ENCODE data around the gene CAMTA1. TPM values are rescaled to one million over a fixed set of nuclear protein-coding genes. Genes with fewer than 3 reads are reported as not detected.

Gene CAMTA1
- polyA plus RNA-seq, 1 donor (not counting 4 experiments of a cell fraction or from before 2014, with no cell fraction given), result 51.4 TPM

GRCh38 chr1:6885426-6885825 is 100.2 kb downstream of the CAMTA1 start:
- no peak for DNase-seq (ENCODE audit: low read depth, low spot score)
- Histone ChIP-seq H3K4me3 (ENCODE audit: control insufficient read depth in 2 of 3, extremely low read depth in 1 of 3, insufficient read depth in 2 of 3, low read depth in 1 of 3, low read length in 3 of 3) (no peak overlapping the region), H2AFZ (ENCODE audit: control insufficient read depth, low read length) (no peak overlapping the region), H3K9me1 (ENCODE audit: control insufficient read depth, extremely low read depth, insufficient read depth, low read length) (no peaks in the 10 kb centered on the region), H3K4me2 (ENCODE audit: control insufficient read depth, extremely low read depth, insufficient read depth, low read depth, low read length) (no peak overlapping the region), H3K4me1 (ENCODE audit: control insufficient read depth, extremely low read depth, insufficient read depth, low read length) (no peaks in the 10 kb centered on the region), H3K27ac (ENCODE audit: control insufficient read depth, insufficient read depth, low read length) (no peak overlapping the region), H4K20me1 (ENCODE audit: control insufficient read depth, extremely low read depth, insufficient read depth, low read length) (no peaks in the 10 kb centered on the region), H3K9ac (ENCODE audit: control insufficient read depth, extremely low read depth, insufficient read depth, low read length) (no peak overlapping the region), H3K79me2 (ENCODE audit: control insufficient read depth, insufficient read depth, low read length) (no peaks in the 10 kb centered on the region), H3K27me3 (ENCODE audit: control insufficient read depth, extremely low read depth, insufficient read depth, low read length) (no peaks in the 10 kb centered on the region), H3K9me3 (ENCODE audit: control insufficient read depth, low read depth, low read length) (no peaks in the 10 kb centered on the region), H3K36me3 (ENCODE audit: control insufficient read depth in 2 of 2, extremely low read depth in 1 of 2, insufficient read depth in 2 of 2, low read length in 2 of 2) (no peaks in the 10 kb centered on the region)
- dilution Hi-C loops (cut with MboI; ENCODE audit: extremely low pct_ligation_motif_present, low sequenced_read_pairs), result no loop called here
- no peak for TF ChIP-seq CTCF (optimal IDR thresholded peaks at IDR 0.05 in 1 of 3, IDR thresholded peaks at IDR 0.05 in 1 of 3, conservative IDR thresholded peaks at IDR 0.05 in 1 of 3; ENCODE audit: extremely low read depth in 1 of 3, insufficient read depth in 2 of 3, low read length in 3 of 3)
- TF ChIP-seq EZH2 (IDR thresholded peaks at IDR 0.05; ENCODE audit: low read length), result no peak
- no peak for FAIRE-seq

GRCh38 chr1:6886523-6886922 is 101.3 kb downstream of the CAMTA1 start:
- FAIRE-seq (no peak), DNase-seq (ENCODE audit: low read depth, low spot score) (no peak)
- Histone ChIP-seq H3K4me3 (ENCODE audit: control insufficient read depth in 2 of 3, extremely low read depth in 1 of 3, insufficient read depth in 2 of 3, low read depth in 1 of 3, low read length in 3 of 3) (no peak overlapping the region), H3K27ac (ENCODE audit: control insufficient read depth, insufficient read depth, low read length) (no peak overlapping the region), H3K36me3 (ENCODE audit: control insufficient read depth in 2 of 2, extremely low read depth in 1 of 2, insufficient read depth in 2 of 2, low read length in 2 of 2) (no peaks in the 10 kb centered on the region), H3K4me2 (ENCODE audit: control insufficient read depth, extremely low read depth, insufficient read depth, low read depth, low read length) (no peak overlapping the region), H3K9me1 (ENCODE audit: control insufficient read depth, extremely low read depth, insufficient read depth, low read length) (no peaks in the 10 kb centered on the region), H4K20me1 (ENCODE audit: control insufficient read depth, extremely low read depth, insufficient read depth, low read length) (no peaks in the 10 kb centered on the region), H3K4me1 (ENCODE audit: control insufficient read depth, extremely low read depth, insufficient read depth, low read length) (no peaks in the 10 kb centered on the region), H3K9ac (ENCODE audit: control insufficient read depth, extremely low read depth, insufficient read depth, low read length) (no peak overlapping the region), H3K79me2 (ENCODE audit: control insufficient read depth, insufficient read depth, low read length) (no peaks in the 10 kb centered on the region), H3K9me3 (ENCODE audit: control insufficient read depth, low read depth, low read length) (no peaks in the 10 kb centered on the region), H3K27me3 (ENCODE audit: control insufficient read depth, extremely low read depth, insufficient read depth, low read length) (no peaks in the 10 kb centered on the region), H2AFZ (ENCODE audit: control insufficient read depth, low read length) (no peak overlapping the region)
- dilution Hi-C loops (cut with MboI; ENCODE audit: extremely low pct_ligation_motif_present, low sequenced_read_pairs), result no loop called here
- no peak for TF ChIP-seq EZH2 (IDR thresholded peaks at IDR 0.05; ENCODE audit: low read length)
- TF ChIP-seq CTCF (optimal IDR thresholded peaks at IDR 0.05 in 1 of 3, IDR thresholded peaks at IDR 0.05 in 1 of 3, conservative IDR thresholded peaks at IDR 0.05 in 1 of 3; ENCODE audit: extremely low read depth in 1 of 3, insufficient read depth in 2 of 3, low read length in 3 of 3), result no peak

All from keratinocyte (primary cell).